Measurements from ENCODE around the gene ADCY4.
"Not testable (repeated sequence)": the region's sequence is repeated elsewhere in the genome, so short reads cannot be mapped to it uniquely, and the experiment has no call there.

ADCY4 gene

DNA sequence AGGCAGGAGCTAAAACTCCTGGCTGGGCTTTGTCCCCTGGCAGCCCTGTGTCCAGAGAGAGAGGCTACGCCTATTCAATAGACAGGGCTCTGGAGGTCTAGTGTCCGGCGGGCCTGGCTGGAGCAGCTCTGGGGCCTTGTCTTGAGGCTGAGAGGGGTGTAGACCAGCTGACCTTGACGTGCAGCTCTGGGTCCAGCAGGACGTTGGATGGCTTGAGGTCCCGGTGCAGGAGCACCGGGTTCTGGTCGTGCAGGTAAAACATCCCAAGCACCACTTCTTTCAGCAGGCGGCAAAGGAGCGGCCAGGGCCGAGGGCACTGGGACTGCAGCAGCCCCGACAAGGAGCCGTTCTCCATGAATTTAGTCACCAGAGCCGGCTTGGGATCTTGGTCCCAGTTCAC is 4.0 kb upstream of the ADCY4 start:
- DNase-seq: no peak

DNA sequence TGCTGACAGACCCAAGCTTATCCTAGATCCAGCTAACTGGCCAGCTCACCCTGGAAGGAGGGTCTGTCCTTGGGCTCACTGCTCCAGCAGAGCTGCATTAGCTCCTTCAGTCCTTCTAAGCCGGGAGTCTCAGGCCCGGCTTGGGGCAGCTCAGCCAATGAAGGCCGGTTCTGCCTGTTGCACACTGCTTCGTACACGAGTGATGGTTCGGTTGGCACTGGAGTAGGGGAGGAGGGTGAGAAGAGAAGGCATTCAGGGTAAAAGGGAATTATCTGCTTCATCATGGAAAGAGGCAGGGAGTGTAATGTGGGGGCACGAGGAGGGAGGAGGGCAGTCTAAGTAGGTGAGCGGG is 2.9 kb upstream of the ADCY4 start:
- DNase-seq: no peak

DNA sequence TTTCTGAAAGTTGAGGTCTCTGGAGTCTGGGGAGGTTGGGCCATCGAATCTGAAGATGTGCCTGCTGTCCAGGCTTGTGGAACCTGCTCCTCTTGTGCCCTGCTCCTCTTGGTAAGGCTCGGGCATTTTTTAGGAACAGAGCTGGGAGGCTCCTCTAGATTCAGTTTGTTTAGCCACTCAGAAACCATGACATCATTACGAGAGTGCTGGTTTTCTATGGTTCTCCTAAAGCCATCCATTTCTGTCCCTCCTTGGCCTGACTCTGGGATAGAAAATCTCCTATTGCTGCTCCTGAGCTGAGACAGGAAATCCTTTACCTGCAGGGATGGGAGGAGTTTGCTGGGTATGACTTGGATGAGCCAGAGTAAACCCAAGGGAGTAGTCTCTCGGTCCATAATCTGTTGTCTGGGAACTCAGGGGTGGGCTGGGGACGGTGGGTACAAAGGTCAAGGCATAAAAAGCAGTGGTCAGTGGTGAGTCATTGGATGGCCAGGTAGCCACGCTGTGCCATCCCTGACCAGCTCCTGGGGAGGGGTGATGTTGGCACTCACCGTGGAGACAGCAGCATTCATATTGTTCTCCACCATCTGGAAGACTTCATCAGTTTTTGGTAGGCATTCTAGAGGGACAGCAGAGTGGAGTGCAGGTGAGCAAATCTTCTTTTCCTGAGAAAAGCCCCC is 2.4 kb upstream of the ADCY4 start:
- DNase-seq: no peak

DNA sequence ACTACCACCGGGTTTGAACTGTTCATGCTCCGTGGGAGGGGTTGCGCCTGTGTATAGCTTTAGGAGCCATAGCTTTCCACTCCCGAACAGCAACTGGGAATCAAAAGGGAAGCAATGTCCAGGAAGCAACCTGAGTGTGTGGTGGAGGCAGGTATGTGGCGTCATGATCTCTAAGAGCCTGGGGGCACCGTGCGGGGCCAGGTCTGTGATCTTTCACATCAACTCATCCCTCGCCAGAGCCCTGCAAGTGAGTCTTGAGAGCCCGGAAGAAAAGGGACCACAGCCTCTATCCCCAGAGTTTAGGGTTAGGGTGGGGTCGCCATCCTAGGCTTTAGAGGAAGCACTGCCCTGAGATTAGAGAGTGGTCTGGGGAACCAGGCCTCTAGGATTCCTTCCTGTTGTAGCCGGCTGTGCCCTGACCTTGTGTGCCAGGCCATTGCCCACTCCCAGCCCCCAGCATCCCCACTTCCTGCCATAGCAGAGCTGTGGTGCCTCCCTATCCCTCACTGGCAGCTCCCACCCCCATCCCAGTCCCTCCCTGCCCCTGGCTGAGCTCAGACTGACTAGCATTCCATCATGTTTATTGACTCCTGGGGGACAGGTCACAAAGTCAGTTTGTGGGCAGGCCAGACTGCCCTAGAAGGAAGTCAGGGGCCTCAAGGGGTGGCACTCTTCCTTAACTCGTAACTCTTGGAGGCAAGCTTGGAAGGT is 745 bp upstream of the ADCY4 start:
- DNase-seq: no peak

DNA sequence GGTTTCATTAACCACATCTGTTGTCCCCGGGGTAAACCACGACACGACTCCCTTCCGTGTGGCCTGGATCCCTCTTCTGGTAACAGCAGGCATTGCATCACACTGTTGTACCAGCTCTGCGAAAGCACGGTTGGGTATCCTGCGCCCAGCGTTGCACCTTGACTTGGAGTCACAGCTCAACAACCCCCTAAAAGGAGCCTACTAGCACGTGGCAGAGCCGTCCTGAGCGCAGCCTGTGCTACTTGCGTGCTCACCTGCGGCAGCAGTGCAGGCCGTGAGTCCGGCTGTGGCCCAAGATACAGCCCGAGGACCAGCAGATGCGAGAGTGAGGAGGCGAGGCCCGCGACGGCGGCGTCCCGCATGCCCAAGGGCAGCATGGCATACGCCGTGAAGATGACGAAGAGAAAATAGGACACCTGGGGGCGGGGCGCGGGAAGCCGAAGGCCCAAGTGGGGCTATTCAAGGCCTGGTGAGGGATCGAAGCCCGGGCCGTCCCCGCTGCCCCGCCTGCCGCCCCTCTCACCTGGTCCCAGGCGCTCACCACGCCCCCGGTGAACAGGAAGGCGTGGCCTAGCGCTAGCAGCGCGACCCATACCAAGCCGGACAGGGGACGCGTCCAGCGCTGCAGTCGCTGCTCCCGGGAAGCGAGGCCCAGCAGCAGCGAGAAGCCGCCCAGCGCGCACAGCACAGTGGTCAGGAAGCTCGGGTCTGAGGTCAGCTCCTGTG is 2.4 kb downstream of the ADCY4 start:
- peak; percentile 63 to 91 (median 79) for DNase-seq

DNA sequence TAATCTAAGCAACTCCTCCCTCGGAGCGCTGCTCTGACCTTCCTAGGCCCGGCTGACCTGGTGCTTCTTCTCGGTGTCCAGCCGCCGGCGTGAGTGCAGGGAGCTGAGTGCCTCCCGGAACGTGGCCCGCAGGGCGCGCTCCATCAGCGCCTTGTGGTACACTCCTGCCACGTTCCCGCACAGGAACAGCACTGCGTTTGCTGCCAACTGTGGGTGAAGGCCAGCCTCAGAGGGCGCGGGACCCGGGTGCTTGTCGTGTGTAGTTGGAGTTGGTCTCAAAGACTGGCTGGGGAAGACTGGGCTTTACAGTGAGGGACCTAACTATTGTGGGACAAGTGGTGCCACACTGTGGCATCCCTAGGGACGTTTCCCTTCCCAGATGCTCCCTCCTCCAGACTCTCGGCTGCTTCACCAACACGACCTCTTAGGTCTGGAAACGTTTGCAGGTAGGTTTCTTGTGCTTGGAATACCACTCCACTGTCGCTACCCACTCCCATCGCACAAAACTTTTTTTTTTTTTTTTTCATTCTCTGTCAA is 3.1 kb downstream of the ADCY4 start:
- DNase-seq: no peak

DNA sequence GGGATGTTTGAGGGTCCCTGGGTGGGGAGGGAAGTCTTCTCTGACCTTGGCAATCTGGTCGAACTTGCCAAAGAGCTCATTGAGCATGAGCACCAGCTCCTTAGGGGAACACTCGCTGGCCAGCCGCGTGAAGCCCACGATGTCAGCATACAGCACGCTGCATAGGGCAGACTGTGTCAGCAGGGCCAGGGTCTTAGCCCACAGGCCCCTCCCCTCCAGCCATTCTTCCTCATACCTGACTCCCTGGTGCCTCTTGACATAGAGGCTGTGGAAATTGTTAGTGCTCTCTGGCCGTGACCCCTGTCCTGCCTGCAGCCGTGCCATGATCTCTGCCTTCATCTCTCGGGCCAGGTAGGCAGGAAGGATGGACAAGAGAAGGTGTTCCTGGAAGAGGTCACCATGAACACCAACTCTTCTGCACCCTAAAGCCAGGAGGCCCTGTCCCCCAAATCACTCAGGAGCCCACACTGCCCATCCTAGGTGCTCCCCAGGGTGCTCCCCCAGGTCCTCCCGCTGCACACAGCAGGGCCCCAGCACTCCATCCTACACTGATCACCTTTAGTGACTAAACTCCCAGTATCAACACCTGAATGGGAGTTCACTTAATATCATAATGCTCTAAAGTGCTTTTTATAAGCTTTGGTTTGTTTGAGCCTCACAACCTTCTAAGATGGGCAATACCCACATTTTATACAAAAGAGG is 3.7 kb downstream of the ADCY4 start:
- DNase-seq: no peak

DNA sequence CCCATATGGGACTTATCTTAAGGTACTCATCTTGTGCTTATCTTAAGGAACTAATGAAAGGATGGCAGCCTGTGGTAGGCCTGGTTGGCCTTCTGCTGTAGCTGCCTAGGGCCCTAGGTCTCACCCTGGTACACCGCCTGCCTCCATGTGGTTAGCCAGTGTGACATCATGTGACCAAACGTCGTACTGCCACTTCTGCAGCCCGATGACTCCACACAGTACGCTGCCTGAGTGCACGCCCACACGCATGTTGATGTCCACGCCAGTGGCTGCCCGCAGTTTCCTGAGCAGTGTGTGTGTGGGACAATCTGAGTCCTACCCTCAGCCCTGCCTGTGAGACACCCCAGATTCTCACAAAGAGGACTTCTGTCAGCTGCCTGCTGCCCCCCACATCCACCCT is 5.1 kb downstream of the ADCY4 start:
- DNase-seq: peak; percentile 30 to 54 (median 38)

DNA sequence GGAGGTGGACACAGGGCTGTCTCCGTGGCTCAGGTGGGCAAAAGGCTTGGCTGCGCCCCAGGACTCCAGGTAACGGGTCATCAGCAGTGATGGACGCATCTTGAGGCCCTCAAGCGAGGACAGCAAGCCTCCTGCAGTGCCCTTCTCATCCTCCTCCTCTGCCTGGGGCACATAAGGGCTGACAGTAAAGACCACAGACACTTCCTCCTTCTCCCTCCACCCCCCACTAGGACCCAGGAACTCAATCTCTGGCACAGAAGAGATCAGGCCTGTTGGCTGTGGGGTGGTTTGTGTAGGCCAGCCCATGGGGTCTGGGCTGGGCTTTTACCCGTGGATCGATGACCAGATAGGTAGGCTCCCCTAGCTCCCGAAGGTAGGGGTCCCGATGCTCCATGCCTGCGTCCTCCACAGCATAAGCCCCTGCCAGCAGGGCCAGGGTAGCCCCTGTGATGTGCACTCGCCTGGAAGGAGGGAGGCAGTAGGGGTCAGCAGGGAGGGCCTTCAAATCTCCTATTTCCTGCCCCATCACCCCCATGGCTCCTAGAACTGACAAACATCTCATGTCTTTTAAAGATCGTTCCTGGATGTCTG is 5.7 kb downstream of the ADCY4 start:
- no peak for DNase-seq

DNA sequence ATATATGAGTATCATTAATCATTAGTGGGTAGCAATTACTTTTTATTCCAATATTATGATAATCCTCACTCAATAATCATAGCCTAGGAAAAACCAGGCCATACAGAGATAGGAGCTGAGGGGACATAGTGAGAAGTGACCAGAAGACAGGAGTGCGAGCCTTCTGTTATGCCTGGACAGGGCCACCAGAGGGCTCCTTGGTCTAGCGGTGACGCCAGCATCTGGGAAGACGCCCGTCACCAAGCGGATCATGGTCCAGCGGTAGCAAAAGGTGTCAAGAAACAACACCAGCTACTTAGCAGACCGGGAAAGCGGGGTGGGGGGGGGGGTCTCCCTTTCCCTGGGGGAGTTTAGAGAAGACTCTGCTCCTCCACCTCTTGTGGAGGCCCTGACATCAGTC is 7.0 kb downstream of the ADCY4 start:
- DNase-seq: not testable (repeated sequence)

DNA sequence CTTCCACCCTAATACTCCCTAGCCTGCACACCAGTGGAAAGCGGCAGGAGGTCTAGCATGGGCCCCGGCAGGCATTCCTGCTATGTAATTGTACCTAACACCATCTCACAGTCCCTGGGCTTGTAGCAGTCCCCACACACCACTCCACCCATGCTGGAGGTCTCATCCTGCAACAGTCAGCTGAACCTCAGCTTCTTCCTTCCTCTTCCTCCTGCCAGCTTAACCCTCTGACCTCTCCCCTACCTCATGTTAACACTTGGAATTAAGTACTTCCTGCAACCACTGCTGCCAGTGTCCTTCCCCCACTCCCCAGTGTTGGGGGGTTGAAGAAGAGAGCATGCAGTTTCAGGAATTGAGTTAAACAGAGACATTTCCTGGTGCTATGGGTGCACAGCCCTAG is 7.6 kb downstream of the ADCY4 start:
- DNase-seq: no peak

DNA sequence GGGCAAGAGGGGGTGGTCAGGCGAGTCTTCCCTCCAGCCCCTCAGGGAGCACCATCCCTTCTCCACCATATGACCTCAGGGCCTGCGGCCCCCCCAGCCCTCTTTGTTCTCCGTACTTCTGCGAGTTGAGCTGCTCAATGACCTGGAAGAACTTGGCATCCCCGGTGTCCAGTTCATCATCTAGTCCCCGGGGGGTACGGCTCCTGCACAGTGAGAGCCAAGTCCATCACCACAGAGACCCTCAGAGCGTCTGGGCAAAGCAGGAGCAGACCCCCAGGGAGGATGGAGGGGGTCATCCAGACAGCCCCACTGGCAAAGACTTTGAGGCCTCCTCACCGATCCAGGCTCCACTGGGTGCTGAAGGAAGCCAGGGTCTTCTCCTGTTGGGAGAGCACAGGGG is 8.9 kb downstream of the ADCY4 start:
- no peak for DNase-seq

DNA sequence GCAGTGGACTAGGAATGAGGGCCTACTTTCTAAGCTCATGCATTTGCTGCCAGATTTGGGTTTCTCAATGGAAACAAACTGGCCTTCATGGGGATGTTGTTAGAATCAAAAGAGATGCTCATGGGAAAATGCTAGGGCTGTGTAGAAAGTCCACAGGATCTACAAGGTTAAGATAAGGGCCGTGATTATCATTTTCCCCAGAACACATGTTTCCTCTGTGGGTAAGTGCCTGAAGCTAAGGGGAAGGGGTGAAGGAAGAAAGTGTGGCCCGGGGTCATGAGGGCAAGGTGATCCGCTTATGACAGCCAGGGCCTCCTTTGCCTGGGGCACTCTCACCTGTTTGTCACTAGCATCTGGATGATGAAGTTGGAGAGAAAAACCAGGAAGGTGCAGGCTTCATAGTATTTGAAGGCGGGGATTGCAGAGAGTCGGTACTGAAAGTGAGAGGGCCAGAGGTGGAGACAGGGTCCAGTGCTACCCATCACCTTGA is 9.8 kb downstream of the ADCY4 start:
- DNase-seq: no peak

DNA sequence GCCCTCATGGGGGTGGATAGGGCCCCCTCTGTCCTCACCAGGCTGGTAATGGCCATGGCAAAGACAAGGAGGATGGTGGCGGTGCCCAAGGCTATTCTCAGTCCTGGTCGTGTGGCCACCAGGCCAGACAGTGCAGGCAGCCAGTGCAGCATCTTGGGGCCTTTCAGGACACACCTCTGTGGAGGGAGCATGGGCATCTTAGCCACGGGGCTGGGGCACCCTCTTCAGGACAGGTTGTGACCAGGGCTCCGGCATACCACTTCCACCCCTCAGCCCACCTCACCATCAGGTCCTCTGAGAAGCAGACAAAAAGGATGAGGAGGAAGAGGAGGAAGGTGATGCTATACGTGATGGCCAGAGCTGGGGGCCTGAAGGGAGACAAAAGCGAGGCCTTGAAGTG is 10.8 kb downstream of the ADCY4 start:
- DNase-seq: no peak

DNA sequence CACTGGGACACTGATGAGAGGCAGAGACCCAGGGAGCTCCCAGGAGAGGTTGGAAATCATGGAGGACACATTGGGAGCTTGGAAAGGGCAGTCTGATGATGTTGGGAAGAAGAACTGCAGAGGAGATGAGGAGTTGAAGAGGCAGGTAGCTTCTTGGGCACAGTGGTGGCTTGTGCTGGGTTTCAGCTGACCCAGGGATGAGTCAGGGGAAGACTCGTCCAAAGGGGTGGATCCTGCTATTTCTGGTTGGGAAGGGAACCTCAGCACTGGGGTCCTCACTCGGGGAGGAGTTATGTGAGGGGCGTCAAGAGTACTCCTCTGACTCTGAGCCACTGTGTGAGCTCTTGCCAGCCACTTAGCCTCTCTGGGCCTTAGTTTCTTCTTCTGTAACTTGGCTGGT is 11.5 kb downstream of the ADCY4 start:
- no peak for DNase-seq

DNA sequence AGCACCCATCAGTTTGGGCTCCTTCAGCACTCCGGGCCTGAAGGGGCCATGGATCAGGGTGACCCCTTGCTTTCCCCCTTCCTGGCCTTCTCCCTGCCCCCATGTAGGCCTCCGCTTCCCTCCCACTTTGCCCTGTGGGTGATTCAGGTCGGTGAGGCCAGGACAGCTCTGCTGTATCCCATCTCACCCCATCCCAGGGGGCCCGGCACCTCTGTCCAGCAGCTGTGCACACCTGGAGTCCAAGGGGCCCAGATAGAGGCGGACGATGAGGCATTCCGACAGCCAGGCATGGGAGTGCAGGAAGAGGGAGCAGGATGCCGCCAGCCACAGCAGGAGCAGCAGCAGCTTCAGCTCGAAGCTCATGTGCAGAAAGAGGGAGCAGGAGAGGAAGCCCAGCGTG is 12.2 kb downstream of the ADCY4 start:
- DNase-seq: no peak

DNA sequence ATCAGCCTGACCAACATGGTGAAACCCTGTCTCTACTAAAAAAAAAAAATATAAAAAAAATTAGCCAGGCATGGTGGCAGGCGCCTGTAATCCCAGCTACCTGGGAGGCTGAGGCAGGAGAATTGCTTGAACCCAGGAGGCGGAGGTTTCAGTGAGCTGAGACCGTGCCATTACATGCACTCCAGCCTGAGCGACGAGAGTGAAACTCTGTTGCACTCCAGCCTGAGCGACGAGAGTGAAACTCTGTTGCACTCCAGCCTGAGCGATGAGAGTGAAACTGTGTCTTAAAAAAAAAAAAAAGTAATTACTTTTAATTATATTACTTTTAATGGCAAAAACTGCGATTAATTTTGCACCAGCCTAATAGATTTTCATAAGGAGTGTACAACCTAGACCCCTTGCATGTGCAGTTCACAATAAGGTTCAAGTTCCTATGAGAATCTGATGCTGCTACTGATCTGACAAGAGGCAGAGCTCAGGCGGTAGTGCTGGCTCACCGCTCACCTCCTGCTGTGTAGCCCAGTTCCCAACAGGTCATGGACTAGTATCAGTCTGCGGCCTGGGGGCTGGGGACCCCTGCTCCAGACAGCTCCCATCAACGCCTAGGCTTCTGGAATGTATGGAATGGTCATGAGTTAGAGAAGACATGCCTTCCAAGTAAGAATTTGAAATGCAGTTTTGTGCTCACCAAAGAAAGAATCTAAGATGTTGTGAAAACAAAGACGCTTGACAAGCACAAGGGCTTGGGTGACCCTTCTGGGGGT is 13.5 kb downstream of the ADCY4 start:
- DNase-seq: no peak

DNA sequence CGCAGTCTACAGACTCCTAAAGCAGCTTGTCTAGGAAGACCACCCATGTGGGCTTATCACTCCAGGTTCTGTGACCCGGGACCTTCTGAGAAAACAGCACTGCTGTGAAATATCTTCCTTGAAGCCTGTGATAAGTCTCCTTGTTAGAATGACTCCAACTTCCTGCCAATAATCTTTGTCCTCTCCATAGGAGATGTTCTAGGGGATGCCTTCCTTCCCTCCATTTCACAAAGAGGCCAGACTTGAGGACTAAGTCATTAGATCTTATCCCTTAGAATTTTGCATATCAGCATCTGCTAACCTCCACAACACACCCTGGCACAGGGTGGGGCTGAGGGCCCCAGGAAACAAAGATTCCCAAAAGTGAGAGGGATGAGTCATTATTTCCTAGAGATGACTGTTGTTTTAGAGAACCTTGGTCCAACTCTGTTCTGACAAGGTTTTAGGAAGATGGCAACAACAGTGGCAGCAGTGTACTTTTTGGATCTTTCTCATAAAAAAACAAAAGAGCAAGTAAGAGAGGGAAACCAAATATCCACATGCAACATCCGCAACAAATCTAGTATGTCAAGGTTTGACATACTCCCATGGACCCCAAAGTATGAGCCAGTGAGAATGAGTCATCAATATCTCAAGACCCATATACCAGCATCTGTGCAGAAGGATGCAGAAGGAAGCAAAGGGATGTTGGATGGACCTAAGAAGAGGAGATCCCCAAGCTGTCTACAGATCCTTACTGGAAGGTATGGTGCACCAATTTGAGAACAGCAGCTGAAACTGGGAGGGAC is 17.5 kb downstream of the ADCY4 start:
- DNase-seq: no peak

DNA sequence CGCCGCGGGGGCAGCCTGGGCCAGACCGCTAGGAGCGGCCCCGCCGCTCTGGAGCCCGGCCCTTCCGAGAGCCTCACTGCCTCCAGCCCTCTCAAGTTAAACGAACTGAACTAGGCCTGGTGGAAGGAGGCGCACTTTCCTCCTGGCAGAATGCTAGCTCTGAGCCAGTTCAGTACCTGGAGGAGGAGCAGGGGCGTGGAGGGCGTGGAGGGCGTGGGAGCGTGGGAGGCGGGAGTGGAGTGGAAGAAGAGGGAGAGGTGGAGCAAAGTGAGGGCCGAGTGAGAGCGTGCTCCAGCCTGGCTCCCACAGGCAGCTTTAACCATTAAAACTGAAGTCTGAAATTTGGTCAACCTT is 18.3 kb downstream of the ADCY4 start:
- no peak for DNase-seq

DNA sequence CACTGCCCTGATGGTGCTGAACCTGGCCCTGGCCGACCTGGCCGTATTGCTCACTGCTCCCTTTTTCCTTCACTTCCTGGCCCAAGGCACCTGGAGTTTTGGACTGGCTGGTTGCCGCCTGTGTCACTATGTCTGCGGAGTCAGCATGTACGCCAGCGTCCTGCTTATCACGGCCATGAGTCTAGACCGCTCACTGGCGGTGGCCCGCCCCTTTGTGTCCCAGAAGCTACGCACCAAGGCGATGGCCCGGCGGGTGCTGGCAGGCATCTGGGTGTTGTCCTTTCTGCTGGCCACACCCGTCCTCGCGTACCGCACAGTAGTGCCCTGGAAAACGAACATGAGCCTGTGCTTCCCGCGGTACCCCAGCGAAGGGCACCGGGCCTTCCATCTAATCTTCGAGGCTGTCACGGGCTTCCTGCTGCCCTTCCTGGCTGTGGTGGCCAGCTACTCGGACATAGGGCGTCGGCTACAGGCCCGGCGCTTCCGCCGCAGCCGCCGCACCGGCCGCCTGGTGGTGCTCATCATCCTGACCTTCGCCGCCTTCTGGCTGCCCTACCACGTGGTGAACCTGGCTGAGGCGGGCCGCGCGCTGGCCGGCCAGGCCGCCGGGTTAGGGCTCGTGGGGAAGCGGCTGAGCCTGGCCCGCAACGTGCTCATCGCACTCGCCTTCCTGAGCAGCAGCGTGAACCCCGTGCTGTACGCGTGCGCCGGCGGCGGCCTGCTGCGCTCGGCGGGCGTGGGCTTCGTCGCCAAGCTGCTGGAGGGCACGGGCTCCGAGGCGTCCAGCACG is 18.9 kb downstream of the ADCY4 start:
- DNase-seq: no peak

Data from T-helper 1 cell (primary cell).